ENCODE measurements around the gene TEX29. TPM values are rescaled to one million over a fixed set of nuclear protein-coding genes. Genes with fewer than 3 reads are reported as not detected.

Gene TEX29
- total and polyA plus RNA-seq, 2 of the 4 experiments (the other 2 are of a cell fraction) = 0.46 TPM; not detected in 1

DNA sequence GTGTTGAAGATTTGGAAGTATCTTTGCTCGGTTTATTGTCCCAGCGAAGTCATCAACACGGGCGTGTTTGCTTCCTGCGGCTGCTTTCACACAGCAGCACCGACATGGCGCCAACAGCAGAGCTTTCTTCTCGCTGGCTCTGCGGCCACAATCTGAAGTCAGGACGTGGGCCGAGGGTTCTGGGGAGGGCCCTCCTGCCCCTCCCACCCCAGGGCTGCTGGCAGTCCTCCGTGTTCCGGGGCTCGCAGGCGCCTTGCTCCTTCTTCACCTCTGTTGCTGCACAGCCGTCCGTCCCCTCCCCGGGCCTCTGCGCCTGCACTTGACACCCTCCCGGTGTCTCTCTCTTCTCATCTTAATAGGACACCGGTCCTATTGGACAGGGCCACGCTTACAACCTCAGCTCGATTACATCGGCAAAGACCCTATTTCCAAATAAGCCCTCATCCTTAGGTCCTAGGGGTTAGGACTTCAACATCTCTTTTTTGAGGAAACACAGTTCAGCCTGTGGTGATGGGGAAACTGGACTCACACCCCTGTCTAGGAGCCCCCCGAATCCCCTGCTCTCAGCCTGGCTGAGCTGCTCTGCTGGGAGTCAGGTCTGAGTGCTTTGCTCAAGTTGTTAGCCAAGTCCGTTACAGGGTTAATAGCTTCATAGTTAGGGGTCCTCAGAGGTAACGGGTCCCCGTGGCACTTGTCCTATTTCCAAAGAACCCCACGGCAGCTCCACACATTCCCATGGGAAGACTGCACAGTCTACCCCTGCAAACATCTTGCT is 2.7 kb upstream of the TEX29 start:
- BruUV-seq (replicated peaks) = no TSS peak
- Histone ChIP-seq H3K56ac (ENCODE audit: extremely low read depth, insufficient read depth, low read length) (no peak overlapping the region), H2BK20ac (ENCODE audit: low read depth, low read length) (no peak overlapping the region), H3K79me1 (ENCODE audit: low read depth in 1 of 2, low read length in 2 of 2) (no peaks in the 10 kb centered on the region), H3K14ac (replicated peaks; ENCODE audit: low read depth, low read length) (no peak overlapping the region), H3K9me1 (ENCODE audit: insufficient read depth, low read length) (peaks cover 2% of the 10 kb centered on the region; the same call in 1 of the 2 replicates), H4K20me1 (ENCODE audit: insufficient read depth, low read length) (no peaks in the 10 kb centered on the region), H2AFZ (replicated peaks; ENCODE audit: low read length, poor library complexity) (no peak overlapping the region), H3K18ac (ENCODE audit: low read depth, low read length) (no peak overlapping the region), H3K27me3 (ENCODE audit: control insufficient read depth, insufficient read depth, low read length) (no peaks in the 10 kb centered on the region; the same call in 1 of the 2 replicates), H3K23ac (ENCODE audit: low read depth, low read length) (no peak overlapping the region), H3K4me1 (ENCODE audit: control insufficient read depth, insufficient read depth, low read length) (peaks cover 4% of the 10 kb centered on the region; the same call in 1 of the 2 replicates), H2BK15ac (ENCODE audit: low read depth, low read length) (no peak overlapping the region), H3K27ac (ENCODE audit: insufficient read depth, low read length) (no peak overlapping the region), H2AK9ac (replicated peaks; ENCODE audit: low read depth, low read length, poor library complexity) (no peak overlapping the region), H4K8ac (ENCODE audit: low read depth in 2 of 2, low read length in 2 of 2) (no peak overlapping the region), H3K9ac (ENCODE audit: low read depth, low read length) (no peak overlapping the region), H4K91ac (ENCODE audit: insufficient read depth, low read depth, low read length) (no peak overlapping the region), H3K4ac (ENCODE audit: low read depth, low read length) (no peak overlapping the region), H3K36me3 (ENCODE audit: control insufficient read depth, insufficient read depth, low read length) (peaks cover 2% of the 10 kb centered on the region; the same call in 1 of the 2 replicates), H3K4me3 (ENCODE audit: insufficient read depth, low read depth, low read length) (no peak overlapping the region), H2AK5ac (ENCODE audit: low read depth, low read length) (no peak overlapping the region), H2BK5ac (ENCODE audit: low read depth, low read length, poor library complexity, severe bottlenecking) (no peak overlapping the region), H2BK120ac (ENCODE audit: low read depth, low read length) (no peak overlapping the region), H3K4me2 (ENCODE audit: low read depth, low read length) (no peak overlapping the region), H3K9me3 (ENCODE audit: control insufficient read depth, insufficient read depth, low read length) (peaks cover 5% of the 10 kb centered on the region), H4K5ac (ENCODE audit: low read depth, low read length) (no peak overlapping the region)
- dilution Hi-C loops (cut with HindIII; ENCODE audit: low sequenced_read_pairs, unreplicated experiment) (no loop called here), intact Hi-C loops (cut with micrococcal nuclease) (no loop called here), in situ Hi-C loops (cut with MboI; ENCODE audit: low sequenced_read_pairs) (no loop called here)
- ChIA-PET CTCF (no interaction called here), POLR2A (ENCODE audit: unreplicated experiment) (interaction anchor here (0.7 kb wide), 1 partner anchor 244 kb away, joined by 3 read pairs; no protein-coding TSS in a partner anchor)
- DNase-seq = no peak
- TF ChIP-seq MAFK (IDR thresholded peaks at IDR 0.05; ENCODE audit: low read depth, low read length) (no peak), MAZ (IDR thresholded peaks at IDR 0.05; ENCODE audit: borderline replicate concordance, low read depth, low read length) (no peak), FOS (IDR thresholded peaks at IDR 0.05; ENCODE audit: low read depth, low read length) (no peak)
- no peak for ATAC-seq (ENCODE audit: low read depth)
- WGBS, 2 experiments (ENCODE audit: extremely low coverage in 2 of 2, insufficient read length in 1 of 2) = 88% methylated on average over 16 of the region's 29 CpGs; no CpG with 5 or more reads in 1 of the 2 experiments

Measured in IMR-90 (cell line).